HG03342 (cell line): ENCODE results near the gene C16orf78.
A peak's percentile ranks its signal among the peaks of the same experiment; 100 is the strongest.
"Not testable (repeated sequence)": the region's sequence is repeated elsewhere in the genome, so short reads cannot be mapped to it uniquely, and the experiment has no call there.

Source experiments
- ATAC-seq: cut with Tn5 transposase; IDR thresholded peaks from one replicate; pipeline ENCODE4 v1.9.1; 2021; ENCODE audit warnings: mild to moderate bottlenecking, moderate library complexity; ENCODE audit not compliant: unreplicated experiment

Gene C16orf78

GRCh38 chr16:49349446-49350168 is 24.0 kb upstream of the C16orf78 start:
- no peak for ATAC-seq

- ATAC-seq: peak; percentile 53
These were observed 23.1 kb upstream of the C16orf78 start for GRCh38 chr16:49350265-49351095.

- ATAC-seq: no peak
These were observed 22.5 kb upstream of the C16orf78 start for GRCh38 chr16:49351096-49351487.

- no peak for ATAC-seq
These were observed 20.7 kb upstream of the C16orf78 start for GRCh38 chr16:49352892-49353291.

GRCh38 chr16:49353680-49354079 is 19.9 kb upstream of the C16orf78 start:
- no peak for ATAC-seq

GRCh38 chr16:49354101-49354500 is 19.5 kb upstream of the C16orf78 start:
- no peak for ATAC-seq

GRCh38 chr16:49354991-49355390 is 18.6 kb upstream of the C16orf78 start:
- ATAC-seq: no peak

GRCh38 chr16:49355933-49356665 is 17.5 kb upstream of the C16orf78 start:
- no peak for ATAC-seq

- no peak for ATAC-seq
These were observed 16.7 kb upstream of the C16orf78 start for GRCh38 chr16:49356728-49357488.

- ATAC-seq: no peak
These were observed 14.0 kb upstream of the C16orf78 start for GRCh38 chr16:49359591-49359990.

- not testable (repeated sequence) for ATAC-seq
These were observed 11.9 kb upstream of the C16orf78 start for GRCh38 chr16:49361731-49362130.

- ATAC-seq: no peak
These were observed 11.4 kb upstream of the C16orf78 start for GRCh38 chr16:49362230-49362629.

- peak; percentile 85 for ATAC-seq
These were observed 7.7 kb upstream of the C16orf78 start for GRCh38 chr16:49365711-49366509.

- ATAC-seq: peak; percentile 55
These were observed 6.9 kb upstream of the C16orf78 start for GRCh38 chr16:49366669-49367068.

- ATAC-seq: no peak
These were observed 3.7 kb upstream of the C16orf78 start for GRCh38 chr16:49369651-49370611.

- ATAC-seq: no peak
These were observed 2.6 kb downstream of the C16orf78 start for GRCh38 chr16:49376206-49376605.

GRCh38 chr16:49377196-49377755 is 3.7 kb downstream of the C16orf78 start:
- no peak for ATAC-seq

GRCh38 chr16:49378238-49378637 is 4.6 kb downstream of the C16orf78 start:
- ATAC-seq: no peak
